Measurements from ENCODE around the gene LRGUK. TPM values are rescaled to one million over a fixed set of nuclear protein-coding genes. Genes with fewer than 3 reads are reported as not detected.
"Not testable (repeated sequence)": the region's sequence is repeated elsewhere in the genome, so short reads cannot be mapped to it uniquely, and the experiment has no call there.

LRGUK gene, protein sequence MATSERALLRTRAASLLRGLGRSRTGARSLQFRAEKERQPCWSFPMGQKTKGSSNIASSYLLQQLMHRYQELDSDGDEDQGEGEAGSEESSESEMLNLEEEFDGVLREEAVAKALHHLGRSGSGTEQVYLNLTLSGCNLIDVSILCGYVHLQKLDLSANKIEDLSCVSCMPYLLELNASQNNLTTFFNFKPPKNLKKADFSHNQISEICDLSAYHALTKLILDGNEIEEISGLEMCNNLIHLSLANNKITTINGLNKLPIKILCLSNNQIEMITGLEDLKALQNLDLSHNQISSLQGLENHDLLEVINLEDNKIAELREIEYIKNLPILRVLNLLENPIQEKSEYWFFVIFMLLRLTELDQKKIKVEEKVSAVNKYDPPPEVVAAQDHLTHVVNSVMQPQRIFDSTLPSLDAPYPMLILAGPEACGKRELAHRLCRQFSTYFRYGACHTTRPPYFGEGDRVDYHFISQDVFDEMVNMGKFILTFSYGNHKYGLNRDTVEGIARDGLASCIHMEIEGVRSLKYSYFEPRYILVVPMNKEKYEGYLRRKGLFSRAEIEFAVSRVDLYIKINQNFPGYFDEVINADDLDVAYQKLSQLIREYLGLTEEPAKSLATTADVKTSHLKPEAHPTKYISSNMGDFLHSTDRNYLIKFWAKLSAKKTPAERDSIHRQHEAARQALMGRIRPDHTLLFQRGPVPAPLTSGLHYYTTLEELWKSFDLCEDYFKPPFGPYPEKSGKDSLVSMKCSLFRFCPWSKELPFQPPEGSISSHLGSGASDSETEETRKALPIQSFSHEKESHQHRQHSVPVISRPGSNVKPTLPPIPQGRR
- 1 to 10 TPM; 1.9 to 2.5 (median 2.2) TPM for polyA plus RNA-seq (ENCODE audit: insufficient read depth in 1 of 5, insufficient read length in 5 of 5, low replicate concordance in 1 of 5)
- long read RNA-seq, donor 1, result 0 reads
- long read RNA-seq, donor 2, result 0 reads
- long read RNA-seq, donor 3, result 0 reads
- long read RNA-seq, donor 4, result 0 reads
- long read RNA-seq, donor 5, result 0 reads
- long read RNA-seq, donor 6, result 0 reads
- long read RNA-seq, donor 7, result 0 reads
- long read RNA-seq, donor 8, result 0 reads

DNA sequence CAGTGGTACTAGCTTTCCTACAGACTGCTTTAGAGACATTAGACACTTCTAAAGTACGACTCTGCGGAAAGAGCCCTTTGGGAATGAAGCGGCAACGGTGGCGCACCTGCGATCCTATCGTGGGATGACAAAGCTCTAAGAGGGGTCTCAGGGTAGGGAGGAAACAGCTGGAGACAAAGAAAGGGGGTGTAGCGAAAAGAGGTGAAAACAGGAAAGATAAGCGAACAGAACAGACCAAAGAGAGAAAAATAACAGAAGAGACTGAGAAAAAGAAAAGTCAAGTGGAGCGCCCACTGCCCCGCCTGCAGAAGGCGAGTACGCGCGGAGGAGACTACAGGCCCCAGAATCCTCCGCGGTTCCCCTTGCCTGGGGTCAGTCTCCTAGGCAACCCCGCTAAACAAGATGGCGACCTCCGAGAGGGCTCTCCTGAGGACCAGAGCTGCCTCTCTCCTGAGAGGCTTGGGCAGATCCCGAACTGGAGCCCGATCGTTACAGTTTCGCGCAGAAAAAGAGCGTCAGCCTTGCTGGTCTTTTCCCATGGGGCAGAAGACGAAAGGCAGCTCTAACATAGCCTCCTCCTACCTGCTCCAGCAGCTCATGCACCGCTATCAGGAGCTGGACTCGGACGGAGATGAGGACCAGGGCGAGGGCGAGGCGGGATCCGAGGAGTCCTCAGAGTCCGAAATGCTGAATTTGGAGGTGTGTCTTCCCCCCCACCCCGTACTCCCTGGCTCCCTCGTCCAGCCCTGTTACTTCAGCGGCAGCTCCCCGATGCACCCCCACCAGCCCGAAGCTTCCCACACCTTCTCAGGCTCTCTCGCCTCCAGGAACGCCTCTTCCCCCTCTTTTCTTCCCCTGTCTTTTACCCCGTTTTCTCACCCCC is at the start of gene LRGUK:
LRGUK (plus strand) TSS at position 375 of the 883 bp plus-strand sequence; CDS start at position 403, 28 bp downstream.
- peak; percentile 77 for DNase-seq

DNA sequence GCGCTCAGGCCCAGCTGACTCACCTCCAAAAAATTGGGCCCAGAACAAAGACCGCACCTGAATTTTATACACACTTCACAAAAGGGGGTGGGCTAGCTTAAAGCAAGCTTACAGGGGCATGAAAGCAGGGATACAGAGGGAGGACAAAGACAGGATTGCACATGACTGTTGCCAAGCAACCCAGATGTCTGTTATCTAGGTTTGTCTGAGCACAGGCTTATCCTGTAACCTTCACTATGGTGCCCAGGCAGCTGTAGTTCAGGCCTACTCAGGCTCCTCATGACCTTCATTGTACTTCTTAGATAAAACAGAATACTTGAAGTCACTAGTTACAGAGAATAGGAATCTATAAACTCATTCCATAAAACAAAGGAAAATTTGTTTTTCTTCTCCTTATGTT is 49.6 kb upstream of the LRGUK start:
- DNase-seq, result not testable (repeated sequence)

GRCh38 chr7:134078991-134079390 is 48.1 kb upstream of the LRGUK start:
- DNase-seq, result no peak

GRCh38 chr7:134081695-134082094 is 45.4 kb upstream of the LRGUK start:
- no peak for DNase-seq

DNA sequence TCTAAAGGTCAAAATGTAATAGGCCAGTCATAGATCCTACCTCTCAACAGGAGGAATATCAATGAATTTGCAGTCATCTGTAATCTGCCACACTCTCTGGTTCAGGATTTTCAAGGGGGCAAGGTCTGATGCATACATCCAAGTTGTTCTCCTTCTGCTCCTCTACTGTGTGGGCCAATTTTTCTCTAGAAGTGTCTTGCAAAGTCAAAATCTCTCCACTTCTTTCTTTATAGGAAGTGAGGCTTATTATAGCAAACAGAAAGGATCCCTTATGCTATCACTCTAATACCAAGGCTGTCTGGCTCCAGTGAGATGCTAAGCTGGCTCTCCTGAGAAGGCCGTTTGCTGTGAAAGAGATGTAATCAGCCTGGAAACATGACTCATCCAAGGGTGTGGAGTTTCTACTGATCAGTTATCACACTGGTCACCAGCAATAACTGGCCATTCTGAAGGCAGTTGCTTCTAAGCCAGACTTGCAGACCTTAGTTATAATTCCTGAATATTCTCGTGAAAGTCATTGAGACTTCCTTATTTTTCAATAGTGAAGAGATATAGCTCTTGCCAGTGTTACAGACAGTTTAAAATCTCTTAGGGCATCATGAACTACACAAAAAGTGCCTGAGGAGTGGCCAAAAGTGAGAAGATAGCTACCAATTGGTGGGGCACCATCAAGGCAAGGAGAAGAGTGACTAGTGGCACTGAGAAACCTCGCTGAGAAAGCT is 43.2 kb upstream of the LRGUK start:
- no peak for DNase-seq

DNA sequence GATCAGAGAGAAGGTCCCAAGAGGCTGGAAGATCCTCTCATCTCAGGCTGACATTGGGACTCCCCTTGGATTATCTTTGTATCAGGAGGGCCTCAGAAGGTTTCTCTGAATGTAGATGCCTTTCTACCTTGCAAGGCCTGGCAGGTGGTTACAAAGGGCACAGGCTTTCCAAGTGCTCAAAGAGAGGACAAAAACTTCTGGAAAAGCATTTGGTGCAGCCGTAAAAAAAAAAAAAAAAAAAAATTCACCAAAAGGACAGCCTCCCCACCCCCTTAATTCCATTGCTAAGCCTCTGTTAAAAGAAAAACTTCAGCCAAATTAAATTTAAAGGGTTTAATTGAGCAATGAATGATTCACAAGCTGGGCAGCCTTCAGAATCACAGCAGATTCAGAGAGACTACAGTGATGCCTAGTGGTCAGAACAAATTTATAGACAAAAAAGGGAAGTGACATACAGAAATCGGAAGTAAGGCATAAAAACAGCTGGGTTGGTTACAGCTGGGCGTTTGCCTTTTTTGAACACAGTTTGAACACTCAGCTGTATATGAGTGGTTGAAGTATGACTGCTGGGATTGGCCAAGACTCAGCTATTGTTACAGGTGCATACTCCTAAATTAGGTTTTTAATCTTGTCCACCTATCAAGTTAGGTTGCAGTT is 42.5 kb upstream of the LRGUK start:
- no peak for DNase-seq

- DNase-seq, result no peak
Measured at GRCh38 chr7:134085311-134085710, 41.8 kb upstream of the LRGUK start.

DNA sequence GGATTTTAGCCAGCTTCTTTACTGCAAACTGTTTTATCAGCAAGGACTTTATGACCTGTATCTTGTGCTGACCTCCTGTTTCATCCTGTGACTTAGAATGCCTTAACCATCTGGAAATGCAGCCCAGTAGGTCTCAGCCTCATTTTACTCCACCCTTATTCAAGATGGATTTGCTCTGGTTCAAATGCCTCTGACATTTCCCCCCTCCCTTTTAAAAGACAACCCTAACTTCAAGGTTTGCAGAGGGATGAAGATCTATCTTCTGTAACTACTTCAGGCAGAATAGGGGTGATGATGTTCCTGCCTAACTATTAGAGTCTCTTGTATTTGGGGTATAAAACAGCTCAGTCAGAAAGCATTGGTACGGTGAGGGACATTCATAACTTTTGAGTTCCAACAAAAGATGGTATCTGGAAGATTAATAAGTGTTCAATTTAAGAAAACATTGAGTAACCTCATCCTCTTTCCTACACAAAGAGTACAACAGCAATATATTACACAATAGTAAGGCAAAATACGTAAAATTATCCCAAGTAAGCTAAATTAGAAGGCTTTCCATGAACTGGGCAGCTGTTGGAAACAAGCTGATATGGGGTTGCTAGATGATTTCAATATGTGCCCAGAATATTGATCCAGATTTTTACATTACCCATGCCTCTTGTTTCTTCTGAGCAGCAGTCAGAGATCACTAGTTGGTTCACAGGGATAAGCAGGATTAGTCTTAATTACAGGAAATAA is 40.0 kb upstream of the LRGUK start:
- no peak for DNase-seq

DNA sequence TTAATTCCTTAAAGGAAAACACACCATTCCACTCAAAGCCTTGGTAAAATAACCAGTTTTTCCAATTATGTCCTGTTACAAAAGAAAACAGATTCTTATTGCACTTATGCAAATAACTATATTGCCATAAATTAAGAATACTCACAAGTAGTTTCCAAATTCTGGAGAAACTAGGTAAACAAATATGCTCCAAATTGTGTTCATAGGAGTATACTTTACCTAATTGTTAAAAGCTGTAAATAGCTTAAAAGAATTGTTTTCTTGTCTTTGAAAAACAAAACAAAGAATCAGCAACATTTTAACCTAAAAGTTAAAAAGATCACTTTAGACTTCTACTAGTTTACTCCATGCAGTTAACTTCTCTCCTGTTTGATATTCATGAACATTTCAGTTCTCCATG is 38.9 kb upstream of the LRGUK start:
- DNase-seq, result no peak

DNA sequence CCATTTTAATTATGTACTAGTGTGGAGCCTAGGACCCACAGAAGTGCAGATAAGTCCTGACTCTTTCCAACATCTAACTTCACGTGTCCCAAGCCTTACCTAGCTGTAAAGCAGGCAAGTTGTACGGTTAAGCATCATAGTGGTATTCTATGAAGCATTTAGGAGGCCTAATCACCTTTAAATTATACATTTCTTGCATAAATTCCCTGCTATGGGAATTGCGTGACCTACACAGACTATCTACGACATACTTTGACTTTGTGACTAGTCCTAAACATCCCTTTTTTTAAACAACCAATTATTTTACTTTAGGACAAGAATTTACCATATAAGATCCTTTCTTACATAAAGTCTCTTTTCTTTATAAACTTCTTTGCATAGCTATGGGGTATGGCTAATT is 37.7 kb upstream of the LRGUK start:
- DNase-seq, result no peak

DNA sequence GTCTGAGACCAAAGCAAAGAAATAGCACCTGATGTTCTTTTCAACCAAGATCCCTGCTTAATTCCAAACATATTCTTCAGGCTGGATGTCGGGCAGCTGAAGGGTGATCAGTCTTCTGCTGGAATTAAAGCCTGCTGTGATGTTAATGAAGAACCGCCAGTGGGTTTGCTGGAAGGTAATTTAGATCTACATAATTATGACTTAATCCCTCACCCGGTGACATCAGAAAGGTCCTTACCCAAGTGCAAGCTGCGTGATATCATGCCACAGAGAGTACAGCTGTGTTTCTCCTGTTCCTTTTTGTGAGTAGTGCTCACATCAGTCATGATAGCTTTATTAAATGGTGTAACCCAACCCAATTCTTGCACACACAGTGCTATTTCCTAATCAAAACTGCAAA is 29.1 kb upstream of the LRGUK start:
- no peak for DNase-seq

DNA sequence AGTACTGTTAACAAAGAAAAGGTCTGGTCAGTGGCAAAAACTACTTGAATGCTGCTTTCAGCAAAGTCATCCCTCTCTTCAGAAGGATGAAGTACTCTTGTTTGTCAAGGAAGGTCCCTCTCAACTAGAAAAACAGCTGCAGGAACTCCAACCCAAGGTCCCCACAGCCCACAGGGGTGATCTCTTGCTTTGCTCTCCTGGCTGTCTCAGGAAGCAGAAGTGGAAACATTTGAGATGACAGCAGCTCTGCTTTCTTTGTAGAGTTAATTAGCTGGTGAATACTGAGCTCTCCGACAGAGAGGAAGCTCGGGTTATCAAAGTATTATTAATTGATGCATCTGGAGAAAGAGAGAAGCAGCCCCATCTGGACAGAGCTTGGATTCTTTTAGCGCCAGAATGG is 25.4 kb upstream of the LRGUK start:
- DNase-seq, result no peak

GRCh38 chr7:134104166-134104565 is 23.0 kb upstream of the LRGUK start:
- DNase-seq, result no peak

DNA sequence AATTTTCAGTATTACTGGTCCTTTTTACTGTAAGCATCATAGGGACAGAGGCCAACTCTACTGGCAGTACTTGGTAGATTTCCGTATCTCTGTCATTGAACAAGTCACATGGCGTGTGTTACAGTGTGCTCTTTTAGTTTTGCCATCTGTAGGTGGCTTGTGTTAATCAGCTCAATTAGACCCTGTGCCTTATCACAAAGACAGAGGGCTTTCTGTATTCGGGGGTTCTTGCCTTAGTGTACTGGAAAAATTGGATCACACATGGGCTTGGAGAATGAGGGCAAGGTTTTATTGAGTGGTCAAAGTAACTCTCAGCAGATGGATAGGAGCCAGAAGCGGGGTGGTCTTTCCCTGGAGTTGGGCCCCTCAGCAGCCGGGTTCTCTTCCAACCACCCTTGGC is 21.3 kb upstream of the LRGUK start:
- no peak for DNase-seq

GRCh38 chr7:134108802-134109201 is 18.3 kb upstream of the LRGUK start:
- no peak for DNase-seq

GRCh38 chr7:134113655-134114054 is 13.5 kb upstream of the LRGUK start:
- no peak for DNase-seq

GRCh38 chr7:134114992-134115391 is 12.1 kb upstream of the LRGUK start:
- DNase-seq, result no peak

DNA sequence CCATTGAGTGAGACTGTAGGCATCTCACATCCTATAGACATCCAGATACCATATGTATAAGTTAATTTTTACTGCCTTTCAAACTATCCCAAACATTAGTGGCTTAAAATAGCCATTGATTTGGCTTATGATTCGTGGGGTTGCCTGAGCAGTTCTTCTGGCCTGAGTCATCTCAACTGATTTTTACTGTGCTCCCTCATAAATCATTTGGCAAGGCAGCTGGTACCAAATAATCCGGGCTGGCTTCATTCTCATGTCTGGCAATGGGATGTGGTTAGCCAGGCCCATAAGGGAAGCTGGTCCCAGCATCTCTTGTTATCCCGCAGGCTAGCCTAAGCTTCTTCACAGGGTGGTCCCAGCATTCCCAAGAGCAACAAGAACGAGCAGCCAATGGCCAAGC is 6.7 kb upstream of the LRGUK start:
- DNase-seq, result no peak

DNA sequence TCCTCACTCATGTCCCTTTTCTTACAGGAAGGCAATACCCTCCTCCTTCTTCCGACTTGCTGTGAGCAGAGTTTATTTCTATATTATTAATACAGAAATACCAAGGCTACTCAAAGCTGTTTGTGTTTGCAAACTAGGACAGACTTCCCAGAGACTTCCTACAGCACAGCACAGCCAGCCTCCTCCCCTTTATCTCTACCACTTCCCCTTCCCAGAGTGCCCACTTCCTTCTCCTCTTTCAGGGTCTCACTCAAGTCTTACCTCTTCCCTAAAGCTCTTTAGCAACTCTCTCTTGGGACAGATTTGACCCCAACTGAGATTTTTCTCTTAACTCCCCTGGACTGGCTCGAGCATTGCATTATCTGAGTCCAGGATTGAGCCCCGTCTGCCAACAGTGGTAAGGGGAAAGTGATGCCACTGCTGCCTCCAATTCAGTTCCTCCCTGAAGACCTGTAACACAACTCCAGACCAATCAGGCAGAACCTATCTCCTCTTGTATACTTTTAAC is 5.5 kb upstream of the LRGUK start:
- no peak for DNase-seq
